Muscle layer of colon (tissue), 2 donors: Measurements from ENCODE around the gene ST8SIA3.

Experiments
- H3K27ac ChIP-seq: one replicate; pipeline ENCODE4 v1.7.0; 2013; ENCODE audit warnings: low read depth, mild to moderate bottlenecking, low read length, moderate library complexity
- H3K27me3 ChIP-seq, 2 donors: one replicate each; pipeline ENCODE4 v1.7.0; 2013; ENCODE audit warnings: low read length in 2 of 2, mild to moderate bottlenecking in 2 of 2; ENCODE audit not compliant: insufficient read depth in 2 of 2, control insufficient read depth in 1 of 2
- H3K36me3 ChIP-seq: one replicate; pipeline ENCODE4 v1.7.0; 2013; ENCODE audit warnings: mild to moderate bottlenecking, low read length; ENCODE audit not compliant: insufficient read depth
- H3K4me1 ChIP-seq: one replicate; pipeline ENCODE4 v1.7.0; 2013; ENCODE audit warnings: mild to moderate bottlenecking, low read length; ENCODE audit not compliant: insufficient read depth
- H3K4me3 ChIP-seq, 2 donors: one replicate each; pipeline ENCODE4 v1.7.0; 2013; ENCODE audit warnings: low read length in 2 of 2, low read depth in 1 of 2, mild to moderate bottlenecking in 1 of 2, moderate library complexity in 1 of 2
- H3K9ac ChIP-seq: one replicate; pipeline ENCODE4 v1.7.0; 2013; ENCODE audit warnings: low read length
- H3K9me3 ChIP-seq: one replicate; pipeline ENCODE4 v1.7.0; 2013; ENCODE audit warnings: mild to moderate bottlenecking, low read length
- donor health status: abdominal sarcoma.
- donor health status: Adenocarcinoma of cecum.

ST8SIA3 gene

DNA sequence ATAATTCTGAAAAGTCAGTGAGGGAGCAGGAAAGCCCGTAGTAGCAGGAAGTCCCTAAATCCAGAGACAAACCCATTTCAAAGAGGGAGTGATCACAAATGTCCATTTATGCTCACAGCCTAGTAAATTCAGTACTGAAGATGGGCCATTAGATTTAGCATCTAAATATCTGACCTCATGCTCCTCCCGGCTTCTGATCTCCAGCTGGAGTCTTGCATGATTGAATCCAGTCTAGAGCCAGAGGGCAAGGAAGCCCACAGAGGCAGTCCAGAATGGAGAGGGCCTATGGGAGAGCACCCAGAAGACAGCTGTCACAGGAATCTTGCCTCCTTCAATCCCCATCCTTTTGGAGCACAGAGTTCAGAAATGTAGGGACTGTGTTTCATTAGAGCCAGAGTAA lies 16.0 kb upstream of the ST8SIA3 start:
- no peak overlapping the region for H3K9ac ChIP-seq
- no peak overlapping the region for H3K27ac ChIP-seq
- H3K27me3 ChIP-seq = no peaks in the 10 kb centered on the region
- H3K4me1 ChIP-seq = no peaks in the 10 kb centered on the region
- H3K4me3 ChIP-seq = no peak overlapping the region
- H3K9me3 ChIP-seq = no peaks in the 10 kb centered on the region
- no peaks in the 10 kb centered on the region for H3K36me3 ChIP-seq

DNA sequence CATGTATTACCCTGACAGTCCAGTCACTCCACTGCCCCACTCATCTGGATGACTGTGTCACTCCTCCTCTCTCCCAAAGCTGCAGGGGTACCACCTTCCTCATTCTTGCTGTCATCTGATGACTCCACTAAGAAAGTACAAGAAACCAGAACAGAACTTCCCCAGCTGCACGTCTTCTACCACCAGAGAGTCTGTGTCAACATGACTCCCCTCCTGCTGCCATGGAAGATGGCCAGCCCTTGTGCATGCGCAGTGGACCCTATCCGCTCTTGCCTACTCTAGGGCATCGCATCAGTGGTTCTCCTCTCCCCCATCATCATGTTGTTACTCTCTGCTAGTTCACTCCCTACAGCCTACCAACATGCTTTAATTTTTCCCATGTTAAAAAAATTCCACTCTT lies 14.5 kb upstream of the ST8SIA3 start:
- H3K27me3 ChIP-seq = no peaks in the 10 kb centered on the region
- no peaks in the 10 kb centered on the region for H3K36me3 ChIP-seq
- no peak overlapping the region for H3K4me3 ChIP-seq
- no peak overlapping the region for H3K9ac ChIP-seq
- H3K4me1 ChIP-seq = no peaks in the 10 kb centered on the region
- H3K9me3 ChIP-seq = no peaks in the 10 kb centered on the region
- no peak overlapping the region for H3K27ac ChIP-seq

DNA sequence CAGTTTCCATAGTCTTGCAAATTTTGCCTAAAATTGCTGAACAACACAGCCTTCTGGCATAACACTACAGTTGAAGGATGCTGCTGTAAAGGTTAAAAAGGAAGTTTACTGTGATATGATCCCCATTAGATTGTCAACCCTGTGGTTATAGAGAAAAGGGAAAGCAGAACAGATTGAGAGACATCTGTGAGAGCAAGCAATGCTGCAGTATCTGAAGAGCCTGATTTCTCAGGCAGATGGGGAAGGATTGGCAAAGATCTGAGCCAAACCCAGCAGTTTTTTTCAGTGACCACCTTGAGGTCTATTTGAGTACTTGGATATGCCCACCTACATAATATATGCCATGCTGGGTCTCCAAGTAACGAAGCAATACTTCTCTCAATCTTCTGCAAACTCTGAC lies 8.5 kb upstream of the ST8SIA3 start:
- Histone ChIP-seq H3K36me3 (no peaks in the 10 kb centered on the region), H3K9ac (no peak overlapping the region), H3K27me3 (no peaks in the 10 kb centered on the region), H3K9me3 (no peaks in the 10 kb centered on the region), H3K27ac (no peak overlapping the region), H3K4me3 (no peak overlapping the region), H3K4me1 (no peaks in the 10 kb centered on the region)

DNA sequence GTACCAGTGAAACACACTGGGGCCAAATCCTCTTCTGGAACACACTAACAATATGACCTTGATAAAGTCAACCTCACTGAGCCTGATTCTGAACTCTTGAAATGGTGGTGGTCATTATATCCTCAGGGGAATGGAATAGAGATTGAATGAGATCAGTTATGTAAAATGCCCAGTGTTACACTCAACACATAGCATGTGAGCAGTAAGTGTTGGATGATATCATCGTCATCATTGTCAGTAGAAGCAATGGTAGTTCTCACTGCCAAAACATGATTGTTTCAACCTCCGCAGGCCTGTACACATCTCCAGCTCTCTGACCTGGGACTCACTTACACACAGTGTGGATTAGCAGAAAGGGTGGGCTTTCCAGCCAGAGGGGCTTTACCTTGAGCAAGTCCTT lies 5.5 kb upstream of the ST8SIA3 start:
- Histone ChIP-seq H3K36me3 (no peaks in the 10 kb centered on the region), H3K27me3 (no peaks in the 10 kb centered on the region), H3K9ac (no peak overlapping the region), H3K4me1 (no peaks in the 10 kb centered on the region), H3K4me3 (no peak overlapping the region), H3K27ac (no peak overlapping the region), H3K9me3 (no peaks in the 10 kb centered on the region)

DNA sequence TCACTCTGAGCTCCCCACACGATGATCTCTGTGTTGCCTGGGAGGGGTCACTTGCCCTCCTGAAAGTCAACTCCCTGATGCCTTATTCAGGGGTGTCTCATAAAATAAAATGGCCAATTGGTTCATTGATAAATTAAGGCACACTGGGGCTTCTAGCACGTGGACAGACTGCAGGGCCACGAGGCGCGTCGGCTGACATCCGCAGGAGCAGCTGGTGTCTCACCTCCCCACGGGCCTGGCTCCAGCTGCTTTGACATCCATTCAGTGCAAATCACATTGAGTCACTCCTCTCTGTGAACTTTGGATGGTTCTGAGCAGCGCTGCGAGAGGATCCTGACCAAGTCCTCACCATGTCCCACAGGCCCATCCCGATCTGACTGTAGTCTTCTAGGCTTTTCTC lies 4.6 kb upstream of the ST8SIA3 start:
- no peak overlapping the region for H3K4me3 ChIP-seq
- no peak overlapping the region for H3K27ac ChIP-seq
- no peaks in the 10 kb centered on the region for H3K9me3 ChIP-seq
- H3K27me3 ChIP-seq = peaks cover 0 to 1% of the 10 kb centered on the region in 2 donors
- H3K36me3 ChIP-seq = no peaks in the 10 kb centered on the region
- no peaks in the 10 kb centered on the region for H3K4me1 ChIP-seq
- H3K9ac ChIP-seq = no peak overlapping the region

DNA sequence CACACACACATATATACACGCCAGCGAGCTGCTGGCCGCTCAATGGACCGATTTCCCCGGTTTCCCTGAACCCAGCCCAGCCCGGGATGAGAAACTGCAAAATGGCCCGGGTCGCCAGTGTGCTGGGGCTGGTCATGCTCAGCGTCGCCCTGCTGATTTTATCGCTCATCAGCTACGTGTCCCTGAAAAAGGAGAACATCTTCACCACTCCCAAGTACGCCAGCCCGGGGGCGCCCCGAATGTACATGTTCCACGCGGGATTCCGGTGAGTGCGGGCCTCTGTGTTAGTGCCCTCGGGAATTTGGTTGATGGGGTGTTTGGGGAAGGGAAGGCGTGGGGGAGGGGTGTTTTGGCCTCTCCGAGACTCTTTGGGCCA lies 392 bp downstream of the ST8SIA3 start:
- H3K4me3 ChIP-seq = no peak overlapping the region
- no peaks in the 10 kb centered on the region for H3K9me3 ChIP-seq
- H3K27ac ChIP-seq = no peak overlapping the region
- H3K36me3 ChIP-seq = no peaks in the 10 kb centered on the region
- H3K9ac ChIP-seq = no peak overlapping the region
- peaks cover 0 to 17% of the 10 kb centered on the region in 2 donors for H3K27me3 ChIP-seq
- no peaks in the 10 kb centered on the region for H3K4me1 ChIP-seq

DNA sequence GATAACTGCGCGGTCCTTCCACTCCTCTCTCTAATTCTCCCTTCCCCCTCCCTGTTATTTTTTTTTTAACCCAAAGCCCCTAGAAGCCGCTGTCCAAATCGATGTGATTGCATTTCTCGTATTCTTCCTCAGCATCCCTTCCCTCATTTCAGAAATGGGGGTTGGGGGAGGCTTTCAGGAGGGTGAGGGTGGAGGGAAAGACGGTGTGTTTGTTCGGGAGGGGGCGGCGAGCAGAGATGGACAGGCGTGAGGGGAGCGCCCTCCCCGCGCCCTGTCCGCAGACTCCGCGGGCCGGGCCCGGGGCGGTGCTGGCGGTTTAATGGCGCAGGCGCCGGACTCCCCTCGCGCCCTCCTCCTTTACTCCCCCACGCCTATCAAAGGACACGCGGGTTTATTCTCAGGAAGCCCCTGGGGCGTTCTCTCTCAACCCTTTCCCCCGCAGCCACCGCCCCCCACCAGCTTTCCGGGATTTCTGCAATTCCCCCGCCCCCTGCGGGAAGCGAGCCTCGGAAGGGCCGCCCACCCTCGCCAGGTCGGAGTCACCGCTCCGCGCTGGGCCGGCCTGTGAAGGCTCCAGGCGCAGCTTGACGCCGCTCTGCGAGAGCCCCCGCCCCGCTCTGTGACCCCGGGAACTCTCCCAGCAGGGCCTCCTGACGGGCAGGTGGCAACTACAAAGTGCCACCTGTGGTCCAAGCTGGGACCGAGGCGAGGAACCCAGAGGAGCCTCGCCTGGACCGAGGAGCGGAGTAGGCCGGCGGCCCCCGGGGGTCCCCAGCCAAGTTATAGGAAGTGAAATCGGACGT lies 981 bp downstream of the ST8SIA3 start:
- Histone ChIP-seq H3K4me1 (no peaks in the 10 kb centered on the region), H3K27me3 (peaks cover 0 to 17% of the 10 kb centered on the region in 2 donors), H3K9me3 (no peaks in the 10 kb centered on the region), H3K4me3 (no peak overlapping the region), H3K36me3 (no peaks in the 10 kb centered on the region), H3K27ac (no peak overlapping the region), H3K9ac (no peak overlapping the region)

DNA sequence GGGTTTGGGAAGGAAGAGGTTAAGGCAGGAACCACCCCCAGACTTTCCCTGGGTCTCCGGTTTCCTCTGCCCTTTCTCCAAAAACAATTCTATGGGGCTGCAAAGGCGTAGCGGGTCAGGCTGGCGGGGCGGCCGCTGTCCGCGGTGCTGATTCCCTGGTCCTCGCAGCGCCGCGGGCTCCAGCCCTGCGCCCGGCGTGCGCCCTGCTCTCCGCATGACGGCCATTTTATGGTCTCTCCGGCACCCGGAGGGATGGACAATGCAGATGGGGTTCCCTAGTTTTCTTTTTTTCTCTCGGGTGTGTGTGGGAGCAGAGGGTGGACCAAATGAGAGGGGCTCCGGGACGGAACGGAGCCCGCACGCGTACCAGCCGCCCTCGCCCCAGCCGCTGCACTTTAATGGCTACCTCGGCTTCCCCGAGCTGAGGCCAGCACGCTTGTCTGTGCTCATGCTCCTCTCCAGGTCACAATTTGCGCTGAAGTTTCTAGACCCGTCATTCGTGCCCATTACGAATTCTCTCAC lies 1.6 kb downstream of the ST8SIA3 start:
- Histone ChIP-seq H3K4me3 (no peak overlapping the region), H3K27me3 (peaks cover 0 to 17% of the 10 kb centered on the region in 2 donors), H3K27ac (no peak overlapping the region), H3K9me3 (no peaks in the 10 kb centered on the region), H3K36me3 (no peaks in the 10 kb centered on the region), H3K9ac (no peak overlapping the region), H3K4me1 (no peaks in the 10 kb centered on the region)

DNA sequence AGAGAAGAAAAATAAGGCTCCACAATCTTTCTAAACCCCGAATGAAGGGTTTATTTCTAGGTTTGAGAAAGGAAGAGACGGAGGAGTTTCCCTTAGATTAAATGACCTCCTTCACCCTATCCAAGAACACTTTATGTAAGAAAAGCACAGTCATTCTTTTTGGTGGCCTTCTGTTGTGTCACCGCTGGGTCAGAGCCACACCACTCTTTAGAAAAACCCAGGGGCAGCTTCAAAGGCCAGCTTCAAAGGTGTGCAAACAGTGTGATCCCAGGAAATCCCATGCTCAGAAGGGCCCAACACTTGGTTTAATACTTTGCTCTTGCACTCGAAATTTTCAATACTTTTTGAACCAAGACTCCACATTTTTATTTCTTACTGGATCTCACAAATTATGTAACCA lies 7.1 kb downstream of the ST8SIA3 start:
- no peaks in the 10 kb centered on the region for H3K9me3 ChIP-seq
- H3K27ac ChIP-seq = no peak overlapping the region
- no peaks in the 10 kb centered on the region for H3K27me3 ChIP-seq
- no peaks in the 10 kb centered on the region for H3K36me3 ChIP-seq
- H3K4me1 ChIP-seq = no peaks in the 10 kb centered on the region
- H3K4me3 ChIP-seq = no peak overlapping the region
- H3K9ac ChIP-seq = no peak overlapping the region

DNA sequence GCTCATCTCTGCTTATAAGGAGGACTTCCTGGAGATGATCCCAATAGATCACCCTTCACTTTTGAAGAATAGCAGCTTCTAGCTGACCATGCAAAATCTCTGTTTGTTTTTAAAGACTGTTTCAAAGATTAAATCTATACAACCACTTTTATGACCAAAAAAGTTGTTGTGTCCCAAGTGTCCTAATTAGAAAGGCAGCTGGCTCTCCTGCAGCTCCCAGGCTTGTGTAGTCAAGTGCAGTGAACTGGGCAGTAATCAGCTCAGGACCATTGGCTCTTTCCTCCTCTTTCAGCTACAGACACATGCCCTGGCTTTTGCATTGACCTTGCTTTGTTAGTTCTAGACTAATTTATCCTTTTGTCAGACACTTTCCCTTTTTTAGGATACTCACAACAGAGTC lies 10.4 kb downstream of the ST8SIA3 start:
- Histone ChIP-seq H3K27ac (no peak overlapping the region), H3K4me3 (no peak overlapping the region), H3K9me3 (no peaks in the 10 kb centered on the region), H3K27me3 (no peaks in the 10 kb centered on the region), H3K36me3 (no peaks in the 10 kb centered on the region), H3K4me1 (no peaks in the 10 kb centered on the region), H3K9ac (no peak overlapping the region)

DNA sequence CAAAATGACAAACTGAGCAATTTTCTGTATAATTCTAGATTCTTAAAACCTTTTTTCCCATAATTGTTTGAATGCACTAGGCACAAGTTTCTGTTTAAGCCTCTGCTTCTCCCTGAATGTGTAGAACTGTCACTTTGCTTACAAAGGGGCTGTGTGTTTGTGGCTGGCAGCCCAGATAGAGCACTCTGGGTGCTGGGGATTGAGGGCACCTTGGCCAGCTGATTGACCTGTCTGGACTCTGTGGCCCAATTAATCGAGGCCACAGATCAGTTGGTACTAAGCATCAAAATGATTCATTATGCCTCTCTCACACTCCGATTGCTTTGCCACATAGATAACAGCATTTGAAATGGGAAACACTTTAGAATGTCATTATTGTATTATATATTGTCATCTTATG lies 12.1 kb downstream of the ST8SIA3 start:
- Histone ChIP-seq H3K36me3 (no peaks in the 10 kb centered on the region), H3K9ac (no peak overlapping the region), H3K27ac (no peak overlapping the region), H3K4me1 (no peaks in the 10 kb centered on the region), H3K27me3 (no peaks in the 10 kb centered on the region), H3K4me3 (no peak overlapping the region), H3K9me3 (no peaks in the 10 kb centered on the region)

DNA sequence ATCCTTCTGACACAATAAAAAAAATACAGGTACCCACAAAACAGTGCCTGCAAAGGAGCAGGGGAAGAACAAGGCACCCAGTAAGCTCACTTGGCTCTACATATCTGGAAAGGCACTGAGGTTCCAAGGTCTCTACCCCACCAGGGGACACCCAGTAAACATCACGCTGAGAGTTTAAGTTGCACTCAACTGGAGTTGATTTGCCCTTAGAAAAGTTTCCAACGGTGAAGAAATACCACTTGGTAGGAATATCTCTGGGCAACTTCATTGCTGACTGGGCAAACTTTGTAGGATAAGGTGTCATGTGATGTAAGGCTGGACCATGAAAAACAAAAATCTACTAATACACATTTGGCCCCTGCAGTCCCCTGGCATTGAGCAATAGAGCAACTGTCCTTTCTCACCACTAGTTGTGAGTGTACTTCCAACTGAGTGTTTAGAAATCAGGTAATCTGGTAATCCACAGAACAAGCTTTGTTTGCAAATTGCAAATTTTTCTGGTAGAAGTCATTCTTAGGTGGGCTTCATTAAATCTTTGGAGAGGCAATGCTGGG lies 14.2 kb downstream of the ST8SIA3 start:
- H3K9me3 ChIP-seq = no peaks in the 10 kb centered on the region
- H3K36me3 ChIP-seq = no peaks in the 10 kb centered on the region
- no peaks in the 10 kb centered on the region for H3K27me3 ChIP-seq
- no peaks in the 10 kb centered on the region for H3K4me1 ChIP-seq
- no peak overlapping the region for H3K9ac ChIP-seq
- H3K27ac ChIP-seq = no peak overlapping the region
- no peak overlapping the region for H3K4me3 ChIP-seq
